ENCODE measurements around the gene SRGAP3.

DNA sequence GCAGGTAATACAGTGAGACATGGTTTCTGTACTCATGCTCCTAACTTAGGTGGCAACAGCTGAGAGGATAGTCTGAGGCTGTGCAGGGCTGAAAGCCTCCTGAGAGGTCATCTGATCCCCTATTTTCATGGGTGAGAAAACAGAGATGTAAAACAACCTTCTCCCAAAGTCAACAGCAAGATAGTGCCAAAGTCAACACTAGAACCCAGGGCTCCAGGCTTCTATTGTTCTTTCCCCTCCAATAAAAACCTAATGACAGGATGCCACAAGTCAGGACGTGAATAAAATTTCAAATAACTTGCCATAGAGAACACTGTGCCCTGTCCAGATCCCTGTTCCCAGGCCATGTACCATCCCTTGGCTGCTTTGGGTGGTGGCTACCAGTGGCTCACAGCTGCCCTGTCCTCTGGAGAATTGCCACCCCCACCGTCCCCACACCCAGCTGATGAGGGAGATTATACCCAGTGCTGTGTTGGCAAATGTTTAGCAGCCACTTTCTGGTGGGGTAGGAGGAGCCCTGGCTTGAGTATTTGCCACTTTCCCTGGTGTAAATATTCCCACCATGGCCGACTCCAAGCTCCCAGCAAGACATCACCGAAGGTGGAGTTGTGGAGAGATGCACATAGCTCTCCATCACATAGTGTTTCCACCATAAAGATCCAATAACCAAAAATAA is 54.8 kb downstream of the SRGAP3 start:
- no peak for TF ChIP-seq POLR2A (IDR thresholded peaks at IDR 0.05)
- TF ChIP-seq, protein P1, sequence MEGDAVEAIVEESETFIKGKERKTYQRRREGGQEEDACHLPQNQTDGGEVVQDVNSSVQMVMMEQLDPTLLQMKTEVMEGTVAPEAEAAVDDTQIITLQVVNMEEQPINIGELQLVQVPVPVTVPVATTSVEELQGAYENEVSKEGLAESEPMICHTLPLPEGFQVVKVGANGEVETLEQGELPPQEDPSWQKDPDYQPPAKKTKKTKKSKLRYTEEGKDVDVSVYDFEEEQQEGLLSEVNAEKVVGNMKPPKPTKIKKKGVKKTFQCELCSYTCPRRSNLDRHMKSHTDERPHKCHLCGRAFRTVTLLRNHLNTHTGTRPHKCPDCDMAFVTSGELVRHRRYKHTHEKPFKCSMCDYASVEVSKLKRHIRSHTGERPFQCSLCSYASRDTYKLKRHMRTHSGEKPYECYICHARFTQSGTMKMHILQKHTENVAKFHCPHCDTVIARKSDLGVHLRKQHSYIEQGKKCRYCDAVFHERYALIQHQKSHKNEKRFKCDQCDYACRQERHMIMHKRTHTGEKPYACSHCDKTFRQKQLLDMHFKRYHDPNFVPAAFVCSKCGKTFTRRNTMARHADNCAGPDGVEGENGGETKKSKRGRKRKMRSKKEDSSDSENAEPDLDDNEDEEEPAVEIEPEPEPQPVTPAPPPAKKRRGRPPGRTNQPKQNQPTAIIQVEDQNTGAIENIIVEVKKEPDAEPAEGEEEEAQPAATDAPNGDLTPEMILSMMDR (IDR thresholded peaks at IDR 0.05), result no peak

Data from uterus (tissue), 2 donors.